ENCODE data around the gene ZNF641. TPM values are rescaled to one million over a fixed set of nuclear protein-coding genes. Genes with fewer than 3 reads are reported as not detected.

ZNF641 gene
- total RNA-seq, 1 experiment from 2014 or later: 8.3 TPM

DNA sequence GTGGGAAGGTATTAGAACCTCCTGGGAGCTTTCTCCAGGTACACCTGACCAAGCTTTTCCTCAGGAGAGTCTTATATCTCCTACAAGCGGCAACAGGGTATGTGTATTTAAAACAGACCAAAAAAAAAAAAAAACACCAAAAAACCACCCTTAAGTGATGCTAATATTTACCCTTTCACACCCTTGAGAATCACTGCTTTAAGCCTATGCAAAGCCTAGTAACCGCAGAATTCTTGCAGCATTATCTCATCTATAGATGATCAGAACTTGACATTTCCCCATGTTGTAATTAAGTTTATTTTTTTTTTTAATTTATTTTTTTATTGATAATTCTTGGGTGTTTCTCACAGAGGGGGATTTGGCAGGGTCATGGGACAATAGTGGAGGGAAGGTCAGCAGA lies 19.3 kb downstream of the ZNF641 start:
- Mint-ChIP-seq H3K36me3 (peaks cover 15% of the 10 kb centered on the region), H3K4me1 (no peaks in the 10 kb centered on the region), H3K27ac (no peak overlapping the region), H3K9me3 (peaks cover 46% of the 10 kb centered on the region), H3K27me3 (ENCODE audit: low read depth) (peaks cover 18% of the 10 kb centered on the region), H3K4me3 (no peak overlapping the region)
- TF ChIP-seq SOX15 (CRISPR knock-in tag; IDR thresholded peaks at IDR 0.05) (no peak), ZNF232 (CRISPR knock-in tag; IDR thresholded peaks at IDR 0.05) (no peak), MXD4 (CRISPR knock-in tag; IDR thresholded peaks at IDR 0.05; ENCODE audit: borderline replicate concordance) (no peak), KAT7 (CRISPR knock-in tag; IDR thresholded peaks at IDR 0.05; ENCODE audit: borderline replicate concordance) (no peak), IRF2 (CRISPR knock-in tag; IDR thresholded peaks at IDR 0.05; ENCODE audit: borderline replicate concordance, low read depth) (no peak)
- TF ChIP-seq, protein P1, sequence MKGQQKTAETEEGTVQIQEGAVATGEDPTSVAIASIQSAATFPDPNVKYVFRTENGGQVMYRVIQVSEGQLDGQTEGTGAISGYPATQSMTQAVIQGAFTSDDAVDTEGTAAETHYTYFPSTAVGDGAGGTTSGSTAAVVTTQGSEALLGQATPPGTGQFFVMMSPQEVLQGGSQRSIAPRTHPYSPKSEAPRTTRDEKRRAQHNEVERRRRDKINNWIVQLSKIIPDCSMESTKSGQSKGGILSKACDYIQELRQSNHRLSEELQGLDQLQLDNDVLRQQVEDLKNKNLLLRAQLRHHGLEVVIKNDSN (CRISPR knock-in tag; IDR thresholded peaks at IDR 0.05): no peak
- TF ChIP-seq, protein P2, sequence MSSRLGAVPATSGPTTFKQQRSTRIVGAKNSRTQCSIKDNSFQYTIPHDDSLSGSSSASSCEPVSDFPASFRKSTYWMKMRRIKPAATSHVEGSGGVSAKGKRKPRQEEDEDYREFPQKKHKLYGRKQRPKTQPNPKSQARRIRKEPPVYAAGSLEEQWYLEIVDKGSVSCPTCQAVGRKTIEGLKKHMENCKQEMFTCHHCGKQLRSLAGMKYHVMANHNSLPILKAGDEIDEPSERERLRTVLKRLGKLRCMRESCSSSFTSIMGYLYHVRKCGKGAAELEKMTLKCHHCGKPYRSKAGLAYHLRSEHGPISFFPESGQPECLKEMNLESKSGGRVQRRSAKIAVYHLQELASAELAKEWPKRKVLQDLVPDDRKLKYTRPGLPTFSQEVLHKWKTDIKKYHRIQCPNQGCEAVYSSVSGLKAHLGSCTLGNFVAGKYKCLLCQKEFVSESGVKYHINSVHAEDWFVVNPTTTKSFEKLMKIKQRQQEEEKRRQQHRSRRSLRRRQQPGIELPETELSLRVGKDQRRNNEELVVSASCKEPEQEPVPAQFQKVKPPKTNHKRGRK (CRISPR knock-in tag; IDR thresholded peaks at IDR 0.05; ENCODE audit: borderline replicate concordance): no peak
- CTCF ChIA-PET: no interaction called here
- ATAC-seq (no peak), DNase-seq (ENCODE audit: low spot score) (no peak)
- POLR2A ChIA-PET: no interaction called here

DNA sequence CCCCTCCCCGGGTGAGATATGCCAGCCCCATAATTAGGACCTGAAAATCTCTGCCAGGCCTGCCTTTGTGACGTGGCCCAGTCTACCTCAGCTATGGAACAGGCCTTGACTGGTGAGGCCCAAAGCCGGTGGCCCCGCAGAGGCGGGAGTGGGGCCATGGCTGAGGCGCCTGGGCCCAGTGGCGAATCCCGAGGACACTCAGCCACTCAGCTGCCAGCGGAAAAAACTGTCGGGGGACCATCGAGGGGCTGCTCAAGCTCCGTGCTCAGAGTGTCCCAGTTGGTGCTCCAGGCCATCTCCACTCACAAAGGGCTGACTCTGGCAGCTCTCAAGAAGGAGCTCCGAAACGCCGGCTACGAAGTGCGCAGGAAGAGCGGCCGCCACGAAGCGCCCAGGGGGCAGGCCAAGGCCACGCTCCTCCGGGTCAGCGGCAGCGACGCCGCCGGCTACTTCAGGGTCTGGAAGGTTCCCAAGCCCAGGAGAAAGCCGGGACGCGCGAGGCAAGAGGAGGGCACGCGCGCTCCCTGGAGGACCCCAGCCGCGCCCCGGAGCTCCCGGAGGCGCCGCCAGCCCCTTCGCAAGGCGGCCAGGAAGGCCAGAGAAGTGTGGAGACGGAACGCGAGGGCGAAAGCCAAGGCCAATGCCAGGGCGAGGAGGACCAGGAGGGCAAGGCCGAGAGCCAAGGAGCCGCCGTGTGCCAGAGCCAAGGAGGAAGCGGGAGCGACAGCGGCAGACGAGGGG lies 21.4 kb downstream of the ZNF641 start:
- no peak for TF ChIP-seq GRHL2 (CRISPR knock-in tag; IDR thresholded peaks at IDR 0.05; ENCODE audit: insufficient replicate concordance, severe bottlenecking)
- DNase-seq (ENCODE audit: low spot score) (no peak), ATAC-seq (no peak)
- Mint-ChIP-seq H3K36me3 (peaks cover 22% of the 10 kb centered on the region), H3K9me3 (peaks cover 50% of the 10 kb centered on the region), H3K4me3 (no peak overlapping the region), H3K4me1 (no peaks in the 10 kb centered on the region), H3K27me3 (ENCODE audit: low read depth) (peaks cover 28% of the 10 kb centered on the region), H3K27ac (no peak overlapping the region)
- CTCF ChIA-PET: no interaction called here
- POLR2A ChIA-PET: interaction anchor here (0.6 kb wide), 1 partner anchor 601 kb away, joined by 4 read pairs; no protein-coding TSS in a partner anchor

DNA sequence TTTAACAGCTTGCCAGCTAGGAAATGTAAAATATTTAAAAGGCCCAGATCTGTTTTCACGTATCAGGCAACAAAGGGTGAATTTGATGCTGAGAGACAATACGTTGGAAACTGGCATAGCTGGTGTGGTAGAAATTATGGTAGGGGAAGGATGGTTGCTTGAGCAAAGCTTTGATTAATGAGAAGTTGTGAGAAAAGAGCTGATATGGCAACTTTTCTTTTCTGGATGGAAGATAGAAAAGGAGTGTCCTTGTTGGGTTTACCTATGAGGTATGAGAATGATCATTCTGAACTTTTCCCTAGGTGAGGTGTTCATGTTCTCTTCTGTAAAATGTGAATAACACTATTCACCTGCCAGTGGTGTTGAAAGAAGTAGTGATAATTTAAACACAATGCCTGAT lies 34.2 kb downstream of the ZNF641 start:
- ChIA-PET CTCF (no interaction called here), POLR2A (no interaction called here)
- Mint-ChIP-seq H3K36me3 (peaks cover 4% of the 10 kb centered on the region; the same call in 1 of the 2 replicates), H3K9me3 (peaks cover 24% of the 10 kb centered on the region), H3K27ac (no peak overlapping the region), H3K4me3 (no peak overlapping the region), H3K27me3 (ENCODE audit: low read depth) (peaks cover 19% of the 10 kb centered on the region), H3K4me1 (no peaks in the 10 kb centered on the region)
- no peak for DNase-seq (ENCODE audit: low spot score)
- ATAC-seq: no peak
- TF ChIP-seq, protein P3, sequence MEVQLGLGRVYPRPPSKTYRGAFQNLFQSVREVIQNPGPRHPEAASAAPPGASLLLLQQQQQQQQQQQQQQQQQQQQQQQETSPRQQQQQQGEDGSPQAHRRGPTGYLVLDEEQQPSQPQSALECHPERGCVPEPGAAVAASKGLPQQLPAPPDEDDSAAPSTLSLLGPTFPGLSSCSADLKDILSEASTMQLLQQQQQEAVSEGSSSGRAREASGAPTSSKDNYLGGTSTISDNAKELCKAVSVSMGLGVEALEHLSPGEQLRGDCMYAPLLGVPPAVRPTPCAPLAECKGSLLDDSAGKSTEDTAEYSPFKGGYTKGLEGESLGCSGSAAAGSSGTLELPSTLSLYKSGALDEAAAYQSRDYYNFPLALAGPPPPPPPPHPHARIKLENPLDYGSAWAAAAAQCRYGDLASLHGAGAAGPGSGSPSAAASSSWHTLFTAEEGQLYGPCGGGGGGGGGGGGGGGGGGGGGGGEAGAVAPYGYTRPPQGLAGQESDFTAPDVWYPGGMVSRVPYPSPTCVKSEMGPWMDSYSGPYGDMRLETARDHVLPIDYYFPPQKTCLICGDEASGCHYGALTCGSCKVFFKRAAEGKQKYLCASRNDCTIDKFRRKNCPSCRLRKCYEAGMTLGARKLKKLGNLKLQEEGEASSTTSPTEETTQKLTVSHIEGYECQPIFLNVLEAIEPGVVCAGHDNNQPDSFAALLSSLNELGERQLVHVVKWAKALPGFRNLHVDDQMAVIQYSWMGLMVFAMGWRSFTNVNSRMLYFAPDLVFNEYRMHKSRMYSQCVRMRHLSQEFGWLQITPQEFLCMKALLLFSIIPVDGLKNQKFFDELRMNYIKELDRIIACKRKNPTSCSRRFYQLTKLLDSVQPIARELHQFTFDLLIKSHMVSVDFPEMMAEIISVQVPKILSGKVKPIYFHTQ (CRISPR knock-in tag; IDR thresholded peaks at IDR 0.05): no peak
- no peak for TF ChIP-seq ZNF423 (CRISPR knock-in tag; IDR thresholded peaks at IDR 0.05)
- TF ChIP-seq CREM (CRISPR knock-in tag; IDR thresholded peaks at IDR 0.05): no peak
- no peak for TF ChIP-seq SOX15 (CRISPR knock-in tag; IDR thresholded peaks at IDR 0.05)
- TF ChIP-seq NR3C1 (CRISPR knock-in tag; conservative IDR thresholded peaks at IDR 0.05; ENCODE audit: low read depth): no peak
- TF ChIP-seq, protein P4, sequence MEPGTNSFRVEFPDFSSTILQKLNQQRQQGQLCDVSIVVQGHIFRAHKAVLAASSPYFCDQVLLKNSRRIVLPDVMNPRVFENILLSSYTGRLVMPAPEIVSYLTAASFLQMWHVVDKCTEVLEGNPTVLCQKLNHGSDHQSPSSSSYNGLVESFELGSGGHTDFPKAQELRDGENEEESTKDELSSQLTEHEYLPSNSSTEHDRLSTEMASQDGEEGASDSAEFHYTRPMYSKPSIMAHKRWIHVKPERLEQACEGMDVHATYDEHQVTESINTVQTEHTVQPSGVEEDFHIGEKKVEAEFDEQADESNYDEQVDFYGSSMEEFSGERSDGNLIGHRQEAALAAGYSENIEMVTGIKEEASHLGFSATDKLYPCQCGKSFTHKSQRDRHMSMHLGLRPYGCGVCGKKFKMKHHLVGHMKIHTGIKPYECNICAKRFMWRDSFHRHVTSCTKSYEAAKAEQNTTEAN (CRISPR knock-in tag; IDR thresholded peaks at IDR 0.05): no peak
- TF ChIP-seq SMAD3 (CRISPR knock-in tag; IDR thresholded peaks at IDR 0.05; ENCODE audit: borderline replicate concordance): no peak
- TF ChIP-seq FOXK1 (CRISPR knock-in tag; IDR thresholded peaks at IDR 0.05): no peak
- TF ChIP-seq, protein P5, sequence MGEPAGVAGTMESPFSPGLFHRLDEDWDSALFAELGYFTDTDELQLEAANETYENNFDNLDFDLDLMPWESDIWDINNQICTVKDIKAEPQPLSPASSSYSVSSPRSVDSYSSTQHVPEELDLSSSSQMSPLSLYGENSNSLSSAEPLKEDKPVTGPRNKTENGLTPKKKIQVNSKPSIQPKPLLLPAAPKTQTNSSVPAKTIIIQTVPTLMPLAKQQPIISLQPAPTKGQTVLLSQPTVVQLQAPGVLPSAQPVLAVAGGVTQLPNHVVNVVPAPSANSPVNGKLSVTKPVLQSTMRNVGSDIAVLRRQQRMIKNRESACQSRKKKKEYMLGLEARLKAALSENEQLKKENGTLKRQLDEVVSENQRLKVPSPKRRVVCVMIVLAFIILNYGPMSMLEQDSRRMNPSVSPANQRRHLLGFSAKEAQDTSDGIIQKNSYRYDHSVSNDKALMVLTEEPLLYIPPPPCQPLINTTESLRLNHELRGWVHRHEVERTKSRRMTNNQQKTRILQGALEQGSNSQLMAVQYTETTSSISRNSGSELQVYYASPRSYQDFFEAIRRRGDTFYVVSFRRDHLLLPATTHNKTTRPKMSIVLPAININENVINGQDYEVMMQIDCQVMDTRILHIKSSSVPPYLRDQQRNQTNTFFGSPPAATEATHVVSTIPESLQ (CRISPR knock-in tag; IDR thresholded peaks at IDR 0.05): no peak
- no peak for TF ChIP-seq NFYB (CRISPR knock-in tag; conservative IDR thresholded peaks at IDR 0.05; ENCODE audit: low read depth)
- TF ChIP-seq, protein P6, sequence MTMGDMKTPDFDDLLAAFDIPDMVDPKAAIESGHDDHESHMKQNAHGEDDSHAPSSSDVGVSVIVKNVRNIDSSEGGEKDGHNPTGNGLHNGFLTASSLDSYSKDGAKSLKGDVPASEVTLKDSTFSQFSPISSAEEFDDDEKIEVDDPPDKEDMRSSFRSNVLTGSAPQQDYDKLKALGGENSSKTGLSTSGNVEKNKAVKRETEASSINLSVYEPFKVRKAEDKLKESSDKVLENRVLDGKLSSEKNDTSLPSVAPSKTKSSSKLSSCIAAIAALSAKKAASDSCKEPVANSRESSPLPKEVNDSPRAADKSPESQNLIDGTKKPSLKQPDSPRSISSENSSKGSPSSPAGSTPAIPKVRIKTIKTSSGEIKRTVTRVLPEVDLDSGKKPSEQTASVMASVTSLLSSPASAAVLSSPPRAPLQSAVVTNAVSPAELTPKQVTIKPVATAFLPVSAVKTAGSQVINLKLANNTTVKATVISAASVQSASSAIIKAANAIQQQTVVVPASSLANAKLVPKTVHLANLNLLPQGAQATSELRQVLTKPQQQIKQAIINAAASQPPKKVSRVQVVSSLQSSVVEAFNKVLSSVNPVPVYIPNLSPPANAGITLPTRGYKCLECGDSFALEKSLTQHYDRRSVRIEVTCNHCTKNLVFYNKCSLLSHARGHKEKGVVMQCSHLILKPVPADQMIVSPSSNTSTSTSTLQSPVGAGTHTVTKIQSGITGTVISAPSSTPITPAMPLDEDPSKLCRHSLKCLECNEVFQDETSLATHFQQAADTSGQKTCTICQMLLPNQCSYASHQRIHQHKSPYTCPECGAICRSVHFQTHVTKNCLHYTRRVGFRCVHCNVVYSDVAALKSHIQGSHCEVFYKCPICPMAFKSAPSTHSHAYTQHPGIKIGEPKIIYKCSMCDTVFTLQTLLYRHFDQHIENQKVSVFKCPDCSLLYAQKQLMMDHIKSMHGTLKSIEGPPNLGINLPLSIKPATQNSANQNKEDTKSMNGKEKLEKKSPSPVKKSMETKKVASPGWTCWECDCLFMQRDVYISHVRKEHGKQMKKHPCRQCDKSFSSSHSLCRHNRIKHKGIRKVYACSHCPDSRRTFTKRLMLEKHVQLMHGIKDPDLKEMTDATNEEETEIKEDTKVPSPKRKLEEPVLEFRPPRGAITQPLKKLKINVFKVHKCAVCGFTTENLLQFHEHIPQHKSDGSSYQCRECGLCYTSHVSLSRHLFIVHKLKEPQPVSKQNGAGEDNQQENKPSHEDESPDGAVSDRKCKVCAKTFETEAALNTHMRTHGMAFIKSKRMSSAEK (CRISPR knock-in tag; IDR thresholded peaks at IDR 0.05; ENCODE audit: borderline replicate concordance): no peak
